HuH-7.5 (cell line): Measurements from ENCODE around the gene VWCE.
"Not testable (repeated sequence)": the region's sequence is repeated elsewhere in the genome, so short reads cannot be mapped to it uniquely, and the experiment has no call there.

Experiments used
- DNase-seq: peaks from one replicate; pipeline ENCODE4 v3.0.0; 2011; ENCODE audit warnings: low spot score

The VWCE gene

GRCh38 chr11:61211327-61211952 lies 83.7 kb downstream of the VWCE start:
- not testable (repeated sequence) for DNase-seq

GRCh38 chr11:61210629-61211028 lies 84.5 kb downstream of the VWCE start:
- not testable (repeated sequence) for DNase-seq
